Right atrium auricular region (tissue), 2 donors: ENCODE measurements around the gene NAA50. TPM values are rescaled to one million over a fixed set of nuclear protein-coding genes. Genes with fewer than 3 reads are reported as not detected.
A peak's percentile ranks its signal among the peaks of the same experiment; 100 is the strongest.

Experiments
- DNase-seq: peaks from one replicate; pipeline ENCODE4 v3.0.0-alpha.2; 2019; ENCODE audit warnings: low spot score
- H3K27ac ChIP-seq, 2 donors: fragments of 200-600 bp; sonication (generic); 1 replicate in 1 of 2; 2 replicates in 1 of 2; pipeline ENCODE4 v1.5.1; 2016 to 2019
- H3K27me3 ChIP-seq, 2 donors: fragments of 200-600 bp; sonication (generic); one replicate each; pipeline versions ENCODE4 v1.5.1 to v1.6.0; 2017 to 2019
- H3K36me3 ChIP-seq: fragments of 200-600 bp; sonication (generic); one replicate; pipeline ENCODE4 v1.5.1; 2016
- H3K4me1 ChIP-seq, 2 donors: fragments of 200-600 bp; sonication (generic); one replicate each; pipeline versions ENCODE4 v1.5.1 to v1.6.0; 2017 to 2019
- H3K4me3 ChIP-seq, 2 donors: fragments of 200-600 bp; sonication (generic); 1 replicate in 1 of 2; 2 replicates in 1 of 2; pipeline ENCODE4 v1.5.1; 2017 to 2019; ENCODE audit warnings: mild to moderate bottlenecking in 1 of 2, moderate library complexity in 1 of 2
- H3K9me3 ChIP-seq, 2 donors: fragments of 200-600 bp; sonication (generic); one replicate each; pipeline ENCODE4 v1.5.1; 2019
- total RNA-seq, 2 donors: library from RNA; depleted of rRNA; stranded (reverse); fragments of >200 nt; gene quantifications; one replicate each; pipeline ENCODE4 v1.1.0, GENCODE V29; 2016
- TF ChIP-seq, protein P1 (sequence below), 2 donors: fragments of 200-600 bp; sonication (generic); IDR thresholded peaks; one replicate each; pipeline ENCODE4 v1.5.1; 2019; ENCODE audit warnings: antibody characterized with exemption in 2 of 2

Gene NAA50
- total RNA-seq, 2 donors from 2014 or later, result 49.3 to 77.8 TPM

DNA sequence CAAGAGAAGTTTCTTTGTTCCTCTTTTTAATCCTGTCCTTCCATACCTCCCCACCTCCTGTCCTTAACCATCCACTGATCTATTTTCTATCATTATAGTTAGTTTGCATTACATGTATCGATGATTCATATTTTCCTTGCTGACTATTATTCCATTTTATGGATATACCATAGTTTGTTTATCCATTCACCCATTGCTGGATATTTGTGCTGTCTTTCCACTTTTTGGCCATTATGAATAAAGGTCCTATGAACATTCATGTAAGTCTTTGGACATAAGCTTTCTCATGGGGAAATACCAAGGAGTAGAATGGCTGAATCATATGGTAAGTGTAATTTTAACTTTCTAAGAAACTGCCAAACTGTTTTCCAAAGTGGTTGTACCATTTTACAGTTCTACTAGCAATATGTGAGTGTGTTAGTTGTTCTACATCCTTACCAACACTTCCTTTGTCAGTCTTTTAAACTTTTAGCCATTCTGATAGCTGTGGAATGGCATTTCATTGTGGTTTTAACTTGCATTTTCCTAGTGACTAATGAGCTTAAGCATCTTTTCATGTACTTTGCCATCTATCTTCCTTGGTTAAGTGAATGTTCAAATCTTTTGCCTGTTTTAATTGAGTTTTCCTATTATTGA lies 12.5 kb upstream of the NAA50 start:
- no peak overlapping the region for H3K4me3 ChIP-seq
- H3K27me3 ChIP-seq, result no peaks in the 10 kb centered on the region
- H3K9me3 ChIP-seq, result peaks cover 0 to 3% of the 10 kb centered on the region in 2 donors
- no peak for DNase-seq
- H3K4me1 ChIP-seq, result no peaks in the 10 kb centered on the region
- H3K27ac ChIP-seq, result no peak overlapping the region
- H3K36me3 ChIP-seq, result no peaks in the 10 kb centered on the region
- TF ChIP-seq, protein P1, sequence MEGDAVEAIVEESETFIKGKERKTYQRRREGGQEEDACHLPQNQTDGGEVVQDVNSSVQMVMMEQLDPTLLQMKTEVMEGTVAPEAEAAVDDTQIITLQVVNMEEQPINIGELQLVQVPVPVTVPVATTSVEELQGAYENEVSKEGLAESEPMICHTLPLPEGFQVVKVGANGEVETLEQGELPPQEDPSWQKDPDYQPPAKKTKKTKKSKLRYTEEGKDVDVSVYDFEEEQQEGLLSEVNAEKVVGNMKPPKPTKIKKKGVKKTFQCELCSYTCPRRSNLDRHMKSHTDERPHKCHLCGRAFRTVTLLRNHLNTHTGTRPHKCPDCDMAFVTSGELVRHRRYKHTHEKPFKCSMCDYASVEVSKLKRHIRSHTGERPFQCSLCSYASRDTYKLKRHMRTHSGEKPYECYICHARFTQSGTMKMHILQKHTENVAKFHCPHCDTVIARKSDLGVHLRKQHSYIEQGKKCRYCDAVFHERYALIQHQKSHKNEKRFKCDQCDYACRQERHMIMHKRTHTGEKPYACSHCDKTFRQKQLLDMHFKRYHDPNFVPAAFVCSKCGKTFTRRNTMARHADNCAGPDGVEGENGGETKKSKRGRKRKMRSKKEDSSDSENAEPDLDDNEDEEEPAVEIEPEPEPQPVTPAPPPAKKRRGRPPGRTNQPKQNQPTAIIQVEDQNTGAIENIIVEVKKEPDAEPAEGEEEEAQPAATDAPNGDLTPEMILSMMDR (IDR thresholded peaks at IDR 0.05), result no peak

DNA sequence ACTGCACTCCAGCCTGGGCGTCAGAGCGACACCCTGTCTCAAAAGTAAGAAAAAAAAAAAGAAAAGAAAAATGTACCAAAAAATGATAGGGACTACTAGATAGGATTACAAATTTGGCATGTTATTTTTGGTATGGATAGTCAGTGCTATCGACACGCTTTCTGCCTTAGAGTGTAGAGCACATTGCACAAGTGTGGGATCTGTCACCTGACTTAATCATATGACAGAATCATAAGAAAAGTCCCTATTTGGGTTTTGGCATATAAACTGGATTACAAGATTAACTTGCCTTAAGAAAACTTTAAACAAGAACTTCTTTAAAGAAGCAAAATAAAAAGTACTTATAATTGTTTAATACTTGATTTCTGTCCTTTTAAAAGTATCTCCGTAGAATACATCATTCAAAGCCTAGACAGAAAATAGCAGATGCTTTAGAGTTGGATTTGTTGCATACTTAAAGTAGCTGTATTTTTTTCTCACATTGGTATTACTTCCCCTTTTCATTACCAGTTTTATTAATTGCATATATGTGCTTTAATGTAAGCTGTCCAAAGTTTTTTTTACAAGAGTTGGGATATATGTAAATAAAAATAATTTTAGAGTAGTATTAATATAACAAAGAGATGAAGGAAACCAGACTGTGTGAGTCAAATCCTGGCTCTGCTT lies 8.6 kb upstream of the NAA50 start:
- TF ChIP-seq, protein P1 (IDR thresholded peaks at IDR 0.05), result no peak
- no peak for DNase-seq
- Histone ChIP-seq H3K4me1 (no peaks in the 10 kb centered on the region), H3K27me3 (no peaks in the 10 kb centered on the region), H3K9me3 (peaks cover 0 to 3% of the 10 kb centered on the region in 2 donors), H3K36me3 (no peaks in the 10 kb centered on the region), H3K27ac (no peak overlapping the region), H3K4me3 (no peak overlapping the region)

DNA sequence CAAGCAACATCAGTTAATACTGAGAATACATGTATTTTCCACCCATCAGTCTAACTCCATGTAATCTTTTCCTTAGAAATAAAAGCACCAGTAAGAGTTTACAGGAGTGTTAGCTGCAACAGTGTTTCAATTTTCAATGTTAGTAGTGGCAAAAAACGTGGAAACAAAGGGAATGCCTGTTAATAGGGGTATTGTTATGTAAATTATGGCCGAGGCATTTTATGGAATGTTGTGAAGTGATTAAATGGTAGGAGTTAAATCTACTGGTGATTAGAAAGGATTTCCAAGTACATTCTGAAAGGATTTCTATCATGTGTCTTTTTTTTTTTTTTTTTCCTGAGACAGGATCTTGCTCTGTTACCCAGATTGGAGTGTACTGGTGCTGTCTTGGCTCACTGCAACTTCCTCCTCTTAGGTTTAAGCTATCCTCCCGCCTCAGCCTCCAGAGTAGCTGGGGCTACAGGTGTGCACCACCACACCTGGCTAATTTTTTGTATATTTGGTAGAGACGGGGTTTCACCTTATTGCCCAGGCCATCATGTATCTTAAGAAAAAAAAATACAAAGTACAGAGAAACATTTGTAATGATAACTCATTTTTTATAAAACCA lies 7.4 kb upstream of the NAA50 start:
- no peak overlapping the region for H3K27ac ChIP-seq
- H3K36me3 ChIP-seq, result no peaks in the 10 kb centered on the region
- DNase-seq, result no peak
- no peak overlapping the region for H3K4me3 ChIP-seq
- no peaks in the 10 kb centered on the region for H3K27me3 ChIP-seq
- H3K4me1 ChIP-seq, result peaks cover 0 to 4% of the 10 kb centered on the region in 2 donors
- TF ChIP-seq, protein P1 (IDR thresholded peaks at IDR 0.05), result no peak
- H3K9me3 ChIP-seq, result peaks cover 0 to 3% of the 10 kb centered on the region in 2 donors

DNA sequence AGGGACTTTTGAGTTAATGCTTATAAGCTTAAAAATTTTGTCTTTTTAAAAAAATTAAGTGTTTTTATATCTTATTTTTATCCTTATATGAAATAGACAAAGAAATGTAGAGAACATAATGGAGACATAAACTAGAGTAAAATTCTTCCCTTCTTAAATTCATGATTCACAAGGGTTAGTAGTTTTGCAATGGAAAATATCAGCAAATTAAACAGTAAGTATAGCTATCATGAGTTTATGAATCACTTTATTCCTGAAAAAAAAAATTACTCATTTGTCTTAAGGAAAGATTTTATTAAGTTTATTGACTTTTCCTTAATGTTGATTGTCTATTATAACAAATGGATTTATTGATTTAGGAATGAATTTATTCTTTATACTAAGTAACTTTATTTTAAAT lies 5.1 kb upstream of the NAA50 start:
- no peak for DNase-seq
- Histone ChIP-seq H3K27ac (no peak overlapping the region), H3K27me3 (no peaks in the 10 kb centered on the region), H3K36me3 (no peaks in the 10 kb centered on the region), H3K4me3 (no peak overlapping the region), H3K4me1 (peaks cover 0 to 15% of the 10 kb centered on the region in 2 donors), H3K9me3 (no peaks in the 10 kb centered on the region)
- TF ChIP-seq, protein P1 (IDR thresholded peaks at IDR 0.05), result no peak

DNA sequence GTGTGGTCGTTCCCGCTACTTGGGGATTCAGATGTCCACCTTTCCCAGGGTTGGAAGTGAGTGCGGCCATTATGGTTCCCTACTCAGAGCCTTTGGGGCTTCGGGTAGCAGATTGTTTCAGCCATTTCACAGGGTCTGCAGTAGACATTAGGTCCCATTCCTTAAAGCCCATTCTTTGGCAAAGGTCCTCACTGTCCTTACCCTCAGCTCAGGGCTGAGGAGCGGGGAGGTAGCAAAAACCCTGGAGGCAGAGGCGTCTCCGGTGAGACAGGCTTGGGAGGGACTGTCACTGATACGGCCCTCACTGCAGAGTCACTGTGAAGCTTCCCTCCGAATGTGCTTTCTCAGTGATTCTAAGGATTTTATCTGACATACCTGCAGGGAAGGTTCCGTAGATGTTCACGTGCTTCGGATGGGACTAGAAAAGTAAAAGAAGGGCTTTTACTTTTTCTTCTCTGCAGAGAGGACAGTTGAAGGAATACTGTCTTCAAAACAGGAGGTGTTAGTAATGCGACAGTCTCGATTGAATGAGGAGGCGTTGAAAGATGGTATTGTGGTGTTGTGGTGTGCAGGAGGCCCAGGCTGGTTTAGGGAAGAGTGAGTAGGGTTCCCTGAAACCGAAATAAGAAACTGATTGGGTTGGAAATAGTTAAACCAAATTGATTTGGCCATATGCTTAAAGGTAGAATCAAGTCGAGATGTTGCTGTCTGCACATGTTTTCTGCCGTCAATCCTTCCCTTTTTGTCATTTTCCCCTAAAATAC lies 1.4 kb upstream of the NAA50 start:
- H3K36me3 ChIP-seq, result no peaks in the 10 kb centered on the region
- no peaks in the 10 kb centered on the region for H3K9me3 ChIP-seq
- peak overlapping the region; percentile 85 to 86 for H3K4me3 ChIP-seq
- peaks cover 0 to 40% of the 10 kb centered on the region in 2 donors for H3K4me1 ChIP-seq
- DNase-seq, result no peak
- no peaks in the 10 kb centered on the region for H3K27me3 ChIP-seq
- peak overlapping the region; percentile 97 for H3K27ac ChIP-seq
- TF ChIP-seq, protein P1 (IDR thresholded peaks at IDR 0.05), result no peak
